Keratinocyte (primary cell): ENCODE data around the gene RAPGEF4.

Source experiments
- CTCF ChIP-seq, 3 experiments: IDR thresholded peaks in 1 of 3; conservative IDR thresholded peaks in 1 of 3; optimal IDR thresholded peaks in 1 of 3; 2 replicates in 2 of 3; 3 replicates in 1 of 3; pipeline versions ENCODE3 to v1.5.1; 2011; ENCODE audit warnings: low read length in 3 of 3, mild to moderate bottlenecking in 3 of 3, moderate library complexity in 2 of 3, control low read depth in 1 of 3, inconsistent platforms in 1 of 3; ENCODE audit not compliant: insufficient read depth in 2 of 3; ENCODE audit errors: extremely low read depth in 1 of 3
- EZH2 ChIP-seq: IDR thresholded peaks from one replicate; pipeline ENCODE4 v1.6.1; 2012; ENCODE audit warnings: inconsistent platforms, mild to moderate bottlenecking, low read length, moderate library complexity

GRCh38 chr2:172945510-172945850 lies 209.8 kb downstream of the RAPGEF4 start:
- TF ChIP-seq CTCF (optimal IDR thresholded peaks at IDR 0.05 in 1 of 3, IDR thresholded peaks at IDR 0.05 in 1 of 3, conservative IDR thresholded peaks at IDR 0.05 in 1 of 3; ENCODE audit: extremely low read depth in 1 of 3, insufficient read depth in 2 of 3, low read length in 3 of 3) (no peak), EZH2 (no peak)
